ENCODE data around the gene EXOC7. TPM values are rescaled to one million over a fixed set of nuclear protein-coding genes. Genes with fewer than 3 reads are reported as not detected.

Gene EXOC7
- total RNA-seq, 2 experiments from 2014 or later, result 88.1 to 90.6 TPM

DNA sequence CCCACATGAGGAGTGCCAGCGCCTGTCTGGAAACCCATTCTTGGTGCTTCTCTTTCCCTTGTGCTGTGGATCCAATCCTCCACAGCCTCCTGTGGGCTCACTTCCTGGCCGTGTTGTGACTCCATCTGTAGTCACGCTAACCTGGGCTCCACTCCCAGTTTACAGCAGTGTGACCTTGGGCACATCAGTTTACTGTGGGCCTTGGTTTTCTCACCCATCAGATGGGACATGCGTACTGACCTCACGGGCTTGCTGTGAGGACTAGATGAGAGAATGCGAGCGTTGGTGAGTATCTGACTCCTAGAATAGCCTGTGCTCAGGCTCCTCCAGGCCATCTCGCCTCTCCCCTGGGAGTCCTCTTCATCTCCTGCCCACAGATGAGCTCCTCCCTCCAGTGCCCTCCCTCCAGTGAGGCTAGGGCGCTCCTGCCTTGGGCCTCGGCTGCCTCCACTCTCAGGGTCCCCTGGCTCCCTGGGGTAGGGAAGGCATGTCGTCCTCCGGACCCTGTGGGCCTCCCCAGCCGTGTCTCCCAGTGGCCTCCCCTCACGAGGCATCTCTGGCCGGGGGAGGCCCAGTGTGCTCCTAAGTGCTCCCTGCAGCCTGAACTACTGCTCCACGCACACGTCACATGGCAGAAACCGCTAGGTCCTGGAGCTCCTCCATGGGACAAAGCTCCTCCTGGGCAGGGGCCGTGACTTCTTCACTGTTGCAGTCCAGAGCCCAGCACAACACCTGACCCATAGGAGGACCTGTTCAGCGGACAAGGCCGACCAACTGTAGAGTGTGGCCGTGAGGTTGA lies 42.7 kb upstream of the EXOC7 start:
- Mint-ChIP-seq H3K27me3 (peaks cover 2% of the 10 kb centered on the region), H3K4me1 (ENCODE audit: low read depth) (peaks cover 81% of the 10 kb centered on the region), H3K4me3 (peak overlapping the region; percentile 54), H3K27ac (peak overlapping the region; percentile 97), H3K9me3 (no peaks in the 10 kb centered on the region), H3K36me3 (ENCODE audit: low read depth) (peaks cover 27% of the 10 kb centered on the region)
- H3K9me3 ChIP-seq (ENCODE audit: control insufficient read depth in 1 of 2, insufficient read depth in 1 of 2, low read length in 2 of 2), result peaks cover 0 to 4% of the 10 kb centered on the region in 2 experiments
- ChIA-PET CTCF (interaction anchor here (0.6 to 2.7 kb wide), 4 partner anchors 25 to 133 kb away, joined by 3 to 16 read pairs (median 6); no protein-coding TSS in a partner anchor), POLR2A (interaction anchor here (0.6 to 2.8 kb wide), 22 partner anchors 8 to 133 kb away, joined by 3 to 43 read pairs (median 4); partner anchors contain the start of gene UBALD2)
- H3K36me3 ChIP-seq (ENCODE audit: insufficient read depth, low read length), result peaks cover 2% of the 10 kb centered on the region
- peak overlapping the region; percentile 84 to 92 for H3K27ac ChIP-seq (ENCODE audit: low read depth in 1 of 2, low read length in 2 of 2)
- ATAC-seq (ENCODE audit: poor library complexity) (peak; percentile 4), DNase-seq (peak in 1 of 14 experiments; percentile 44)
- no peaks in the 10 kb centered on the region for H3K27me3 ChIP-seq (ENCODE audit: control insufficient read depth in 1 of 2, insufficient read depth in 2 of 2, low read length in 2 of 2)
- H3K4me1 ChIP-seq (ENCODE audit: insufficient read depth, low read length), result peaks cover 70% of the 10 kb centered on the region
- peak overlapping the region; percentile 0 for H3K4me3 ChIP-seq (ENCODE audit: low read length)
- intact Hi-C loops (cut with DNase I, micrococcal nuclease), result no loop called here
- TF ChIP-seq, protein P1, sequence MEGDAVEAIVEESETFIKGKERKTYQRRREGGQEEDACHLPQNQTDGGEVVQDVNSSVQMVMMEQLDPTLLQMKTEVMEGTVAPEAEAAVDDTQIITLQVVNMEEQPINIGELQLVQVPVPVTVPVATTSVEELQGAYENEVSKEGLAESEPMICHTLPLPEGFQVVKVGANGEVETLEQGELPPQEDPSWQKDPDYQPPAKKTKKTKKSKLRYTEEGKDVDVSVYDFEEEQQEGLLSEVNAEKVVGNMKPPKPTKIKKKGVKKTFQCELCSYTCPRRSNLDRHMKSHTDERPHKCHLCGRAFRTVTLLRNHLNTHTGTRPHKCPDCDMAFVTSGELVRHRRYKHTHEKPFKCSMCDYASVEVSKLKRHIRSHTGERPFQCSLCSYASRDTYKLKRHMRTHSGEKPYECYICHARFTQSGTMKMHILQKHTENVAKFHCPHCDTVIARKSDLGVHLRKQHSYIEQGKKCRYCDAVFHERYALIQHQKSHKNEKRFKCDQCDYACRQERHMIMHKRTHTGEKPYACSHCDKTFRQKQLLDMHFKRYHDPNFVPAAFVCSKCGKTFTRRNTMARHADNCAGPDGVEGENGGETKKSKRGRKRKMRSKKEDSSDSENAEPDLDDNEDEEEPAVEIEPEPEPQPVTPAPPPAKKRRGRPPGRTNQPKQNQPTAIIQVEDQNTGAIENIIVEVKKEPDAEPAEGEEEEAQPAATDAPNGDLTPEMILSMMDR (IDR thresholded peaks at IDR 0.05), result no peak

DNA sequence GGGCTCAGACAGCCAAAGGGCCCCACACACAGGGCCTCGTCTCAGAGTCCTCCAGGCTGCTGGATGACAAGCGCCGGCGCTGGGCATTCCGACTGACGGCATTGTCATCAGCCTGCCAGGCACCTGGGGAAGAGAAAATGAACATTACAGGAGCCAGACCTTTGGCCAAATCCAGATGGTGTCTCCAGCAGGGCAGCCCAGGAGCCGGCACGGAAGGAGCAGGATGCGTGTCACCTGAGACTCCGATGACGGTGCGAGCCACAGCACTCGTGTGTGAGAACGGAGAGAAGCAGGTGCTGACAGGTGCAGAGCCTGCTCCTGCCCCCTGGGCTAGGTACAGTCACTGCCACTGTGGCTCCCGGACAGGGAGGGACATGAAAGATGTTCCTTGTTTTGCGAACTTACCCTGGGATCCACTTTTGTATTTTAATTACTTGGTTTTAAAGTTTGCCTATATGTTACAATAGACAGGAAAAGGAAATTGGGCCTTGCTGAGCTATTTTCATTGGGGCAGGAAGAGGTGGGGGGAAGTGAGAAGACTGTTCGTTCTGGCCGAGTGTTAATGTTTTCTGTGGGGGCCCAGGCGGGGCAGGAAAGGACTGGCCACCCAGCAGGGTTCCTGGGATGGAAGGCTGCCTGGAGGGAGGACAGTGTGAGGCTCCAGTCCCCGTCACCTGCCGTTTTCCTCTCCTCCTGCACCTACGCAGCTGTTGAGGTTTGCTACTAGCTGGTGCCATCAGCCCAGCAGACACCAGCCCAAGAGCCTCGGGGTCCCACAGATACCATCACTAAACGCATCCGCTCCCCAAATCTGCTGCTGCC lies 41.9 kb upstream of the EXOC7 start:
- Mint-ChIP-seq H3K27me3 (peaks cover 8% of the 10 kb centered on the region), H3K4me3 (peak overlapping the region; percentile 54), H3K4me1 (ENCODE audit: low read depth) (peaks cover 82% of the 10 kb centered on the region), H3K9me3 (no peaks in the 10 kb centered on the region), H3K36me3 (ENCODE audit: low read depth) (peaks cover 23% of the 10 kb centered on the region), H3K27ac (peak overlapping the region; percentile 97)
- H3K4me3 ChIP-seq (ENCODE audit: low read length), result peak overlapping the region; percentile 10
- ChIA-PET POLR2A (interaction anchor here (0.6 to 2.8 kb wide), 21 partner anchors 9 to 134 kb away, joined by 3 to 43 read pairs (median 4); partner anchors contain the start of gene UBALD2), CTCF (interaction anchor here (0.6 to 2.7 kb wide), 4 partner anchors 24 to 134 kb away, joined by 3 to 16 read pairs (median 6); no protein-coding TSS in a partner anchor)
- H3K36me3 ChIP-seq (ENCODE audit: insufficient read depth, low read length), result no peaks in the 10 kb centered on the region
- TF ChIP-seq, protein P1 (IDR thresholded peaks at IDR 0.05), result no peak
- DNase-seq (peak; percentile 44 to 83 (median 56)), ATAC-seq (ENCODE audit: poor library complexity) (peak; percentile 73)
- intact Hi-C loops (cut with DNase I, micrococcal nuclease), result no loop called here
- peak overlapping the region; percentile 84 to 92 for H3K27ac ChIP-seq (ENCODE audit: low read depth in 1 of 2, low read length in 2 of 2)
- H3K27me3 ChIP-seq (ENCODE audit: control insufficient read depth in 1 of 2, insufficient read depth in 2 of 2, low read length in 2 of 2), result peaks cover 5 to 6% of the 10 kb centered on the region in 2 experiments
- H3K4me1 ChIP-seq (ENCODE audit: insufficient read depth, low read length), result peaks cover 71% of the 10 kb centered on the region
- H3K9me3 ChIP-seq (ENCODE audit: control insufficient read depth in 1 of 2, insufficient read depth in 1 of 2, low read length in 2 of 2), result peaks cover 0 to 4% of the 10 kb centered on the region in 2 experiments

DNA sequence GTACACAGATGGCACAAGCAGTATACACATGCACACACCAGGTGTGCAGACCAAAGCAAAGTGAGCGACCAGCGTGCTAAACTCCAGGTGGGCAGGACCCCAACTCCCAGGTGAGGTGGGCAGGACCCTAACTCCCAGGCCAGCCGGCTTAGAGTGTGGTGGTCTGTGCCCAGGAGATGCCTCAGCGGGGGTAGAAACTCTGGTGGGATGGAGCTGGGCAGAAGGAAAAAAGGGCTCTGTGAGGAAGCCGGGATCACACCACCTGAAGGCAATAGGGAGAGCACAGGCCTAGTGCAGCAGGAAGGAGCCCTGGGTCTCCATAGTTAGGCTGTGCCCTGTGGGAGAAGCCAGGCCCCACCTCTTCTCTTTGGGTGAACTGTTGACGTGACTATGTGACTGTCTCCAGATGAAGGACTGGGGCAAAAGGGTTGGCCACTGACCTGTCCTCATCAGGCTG lies 39.0 kb upstream of the EXOC7 start:
- peak overlapping the region; percentile 97 for H3K27ac Mint-ChIP-seq
- peaks cover 8 to 11% of the 10 kb centered on the region in 2 experiments for H3K27me3 ChIP-seq (ENCODE audit: control insufficient read depth in 1 of 2, insufficient read depth in 2 of 2, low read length in 2 of 2)
- peak overlapping the region in 1 of 2 donors; percentile 37 for H3K27ac ChIP-seq (ENCODE audit: low read depth in 1 of 2, low read length in 2 of 2)
- H3K4me1 ChIP-seq (ENCODE audit: insufficient read depth, low read length), result peaks cover 78% of the 10 kb centered on the region
- H3K9me3 Mint-ChIP-seq, result no peaks in the 10 kb centered on the region
- DNase-seq (no peak), ATAC-seq (ENCODE audit: poor library complexity) (no peak)
- peaks cover 10% of the 10 kb centered on the region for H3K27me3 Mint-ChIP-seq
- peaks cover 5% of the 10 kb centered on the region for H3K36me3 Mint-ChIP-seq (ENCODE audit: low read depth)
- intact Hi-C loops (cut with DNase I, micrococcal nuclease), result loop anchor here in 1 of 2 experiments (5.0 kb wide), 1 partner anchor 125 kb away; the partner anchor contains the start of gene UBALD2
- TF ChIP-seq, protein P1 (IDR thresholded peaks at IDR 0.05), result no peak
- POLR2A ChIA-PET, result interaction anchor here (1.1 to 4.1 kb wide), 6 partner anchors 9 to 266 kb away, joined by 3 to 29 read pairs (median 8); partner anchors contain the start of gene UBALD2
- H3K36me3 ChIP-seq (ENCODE audit: insufficient read depth, low read length), result no peaks in the 10 kb centered on the region
- CTCF ChIA-PET, result interaction anchor here (1.2 to 3.2 kb wide), 4 partner anchors 21 to 137 kb away, joined by 3 to 17 read pairs (median 8); no protein-coding TSS in a partner anchor
- H3K4me3 Mint-ChIP-seq, result peak overlapping the region; percentile 87
- peaks cover 72% of the 10 kb centered on the region for H3K4me1 Mint-ChIP-seq (ENCODE audit: low read depth)
- peaks cover 0 to 4% of the 10 kb centered on the region in 2 experiments for H3K9me3 ChIP-seq (ENCODE audit: control insufficient read depth in 1 of 2, insufficient read depth in 1 of 2, low read length in 2 of 2)
- no peak overlapping the region for H3K4me3 ChIP-seq (ENCODE audit: low read length)
